HG02884 (cell line): Measurements from ENCODE around the gene ROCK2.

Experiments
- ATAC-seq: cut with Tn5 transposase; IDR thresholded peaks from one replicate; pipeline ENCODE4 v1.9.1; 2021; ENCODE audit warnings: mild to moderate bottlenecking, moderate library complexity; ENCODE audit not compliant: unreplicated experiment

ROCK2 gene

DNA sequence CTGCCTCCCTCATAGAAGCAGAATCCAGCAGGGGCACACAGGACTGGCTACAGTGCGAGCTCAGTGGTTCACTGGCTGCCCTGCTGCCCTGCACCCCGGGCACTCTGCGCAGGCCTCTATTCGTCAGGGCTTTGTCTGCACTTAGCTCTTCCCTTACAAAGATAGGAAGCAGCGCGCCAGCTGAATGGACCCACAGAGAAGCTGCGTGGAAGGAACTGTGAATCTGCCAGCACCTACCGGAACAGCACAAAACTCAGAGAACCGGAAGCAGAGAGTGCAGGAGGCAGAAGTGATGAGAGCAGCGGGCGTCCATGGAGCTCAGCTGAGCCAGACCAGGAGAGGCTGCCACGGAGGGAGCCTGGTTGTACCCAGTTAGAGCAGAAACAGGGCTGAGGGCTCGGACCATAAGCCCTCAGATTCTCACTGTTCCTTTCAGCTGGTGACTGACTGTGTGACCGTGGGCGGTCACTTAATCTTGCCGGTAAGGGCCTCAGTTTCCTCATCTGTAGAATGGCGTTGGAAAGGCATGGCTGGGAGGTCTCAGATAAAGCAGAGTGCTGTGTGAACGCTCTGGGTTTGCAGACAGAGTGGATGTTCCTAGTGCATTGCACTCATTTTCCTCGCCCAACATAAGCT is 212.3 kb downstream of the ROCK2 start:
- ATAC-seq, result no peak

DNA sequence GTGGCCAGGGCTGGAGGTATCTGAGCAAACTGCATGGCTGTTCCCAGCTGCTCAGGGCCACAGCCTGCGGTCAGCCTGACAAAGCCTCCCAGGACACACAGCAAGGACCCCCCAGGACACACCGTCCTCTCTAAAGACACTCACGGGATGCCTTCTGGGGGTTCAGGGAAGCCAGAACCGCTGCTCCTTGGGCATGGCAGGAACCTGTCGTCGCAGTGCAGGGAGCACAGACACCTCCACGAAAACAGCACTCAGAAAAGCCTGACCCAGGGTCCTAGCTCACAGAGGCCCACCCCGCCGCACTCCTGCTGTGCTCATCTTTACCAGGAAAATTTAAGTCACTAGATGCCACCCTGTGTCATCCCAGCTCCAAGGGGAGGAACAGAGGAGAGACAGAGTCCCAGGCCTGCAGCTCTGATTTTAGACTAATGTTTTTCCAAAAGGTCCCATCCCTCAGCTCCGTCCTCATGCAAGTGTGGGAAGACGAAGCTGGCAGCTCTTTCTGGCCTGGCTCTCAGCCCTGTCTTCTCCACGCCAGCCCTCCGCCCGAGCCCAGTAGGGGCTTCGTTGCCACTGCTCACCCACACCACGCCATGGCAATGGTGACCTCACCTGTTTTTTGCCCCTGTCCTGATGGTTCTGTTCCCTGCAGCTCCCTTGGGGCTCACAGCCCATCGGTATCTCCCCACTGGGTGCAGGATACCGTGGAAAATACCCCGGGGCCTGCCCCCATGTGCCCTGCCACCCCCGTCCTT is 213.1 kb downstream of the ROCK2 start:
- ATAC-seq, result no peak
